GM23338 (cell line): ENCODE measurements around the gene CAPNS2.

Experiments used
- CREB1 ChIP-seq: fragments of 250-450 bp; sonication (Bioruptor Pico); IDR thresholded peaks from 2 replicates; pipeline ENCODE4 v1.5.0; 2020; ENCODE audit warnings: low read depth, mild to moderate bottlenecking, moderate library complexity
- CTCF ChIP-seq, 2 experiments: fragments of 200-600 bp in 1 of 2; sonication (generic) in 1 of 2; conservative IDR thresholded peaks; 2 replicates each; pipeline versions ENCODE4 v1.5.1 to v1.6.1; 2016 to 2017; ENCODE audit warnings: antibody characterized with exemption in 2 of 2, low read depth in 2 of 2, mild to moderate bottlenecking in 2 of 2, moderate library complexity in 1 of 2
- EZH2 ChIP-seq: fragments of 200-600 bp; sonication (generic); IDR thresholded peaks from one replicate; pipeline ENCODE4 v1.8.0; 2017; ENCODE audit warnings: antibody characterized with exemption, mild to moderate bottlenecking, low read depth; ENCODE audit not compliant: unreplicated experiment
- EZH2phosphoT487 ChIP-seq: fragments of 200-600 bp; sonication (generic); IDR thresholded peaks from one replicate; pipeline ENCODE4 v1.8.1; 2018; ENCODE audit warnings: antibody characterized with exemption; ENCODE audit not compliant: unreplicated experiment
- JUNB ChIP-seq: IDR thresholded peaks from one replicate; pipeline ENCODE4 v1.6.1; 2016; ENCODE audit warnings: antibody characterized with exemption; ENCODE audit not compliant: unreplicated experiment
- NANOG ChIP-seq: IDR thresholded peaks from 2 replicates; pipeline ENCODE4 v1.6.1; 2016; ENCODE audit warnings: antibody characterized with exemption, borderline replicate concordance
- POLR2AphosphoS5 ChIP-seq: IDR thresholded peaks from 2 replicates; pipeline ENCODE4 v1.6.1; 2016; ENCODE audit warnings: antibody characterized with exemption, low read depth
- REST ChIP-seq: IDR thresholded peaks from one replicate; pipeline ENCODE4 v1.6.1; 2018; ENCODE audit warnings: antibody characterized with exemption; ENCODE audit not compliant: unreplicated experiment
- STAT1 ChIP-seq: IDR thresholded peaks from one replicate; pipeline ENCODE4 v1.6.1; 2016; ENCODE audit warnings: antibody characterized with exemption; ENCODE audit not compliant: unreplicated experiment
- ZNF114 ChIP-seq: fragments of 250-450 bp; sonication (Bioruptor Pico); IDR thresholded peaks from 2 replicates; pipeline ENCODE4 v1.5.0; 2020; ENCODE audit warnings: mild to moderate bottlenecking, moderate library complexity
- ZNF331 ChIP-seq: fragments of 250-450 bp; sonication (Bioruptor Pico); IDR thresholded peaks from 2 replicates; pipeline ENCODE4 v1.5.0; 2020; ENCODE audit warnings: low read depth, mild to moderate bottlenecking, moderate library complexity
- ZNF462 ChIP-seq: fragments of 250-450 bp; sonication (Bioruptor Pico); IDR thresholded peaks from 2 replicates; pipeline ENCODE4 v1.5.0; 2020; ENCODE audit warnings: mild to moderate bottlenecking, moderate library complexity
- TF ChIP-seq, protein P1 (sequence below): IDR thresholded peaks from 2 replicates; pipeline ENCODE4 v1.6.1; 2016; ENCODE audit warnings: antibody characterized with exemption

- TF ChIP-seq ZNF462 (CRISPR knock-in tag) (no peak), EZH2 (no peak), CTCF (conservative IDR thresholded peaks at IDR 0.05; ENCODE audit: low read depth in 2 of 2) (no peak), REST (no peak), EZH2phosphoT487 (no peak), CREB1 (CRISPR knock-in tag) (no peak), JUNB (no peak), POLR2AphosphoS5 (no peak), ZNF114 (CRISPR knock-in tag) (no peak), ZNF331 (no peak), NANOG (no peak), STAT1 (no peak)
- TF ChIP-seq, protein P1, sequence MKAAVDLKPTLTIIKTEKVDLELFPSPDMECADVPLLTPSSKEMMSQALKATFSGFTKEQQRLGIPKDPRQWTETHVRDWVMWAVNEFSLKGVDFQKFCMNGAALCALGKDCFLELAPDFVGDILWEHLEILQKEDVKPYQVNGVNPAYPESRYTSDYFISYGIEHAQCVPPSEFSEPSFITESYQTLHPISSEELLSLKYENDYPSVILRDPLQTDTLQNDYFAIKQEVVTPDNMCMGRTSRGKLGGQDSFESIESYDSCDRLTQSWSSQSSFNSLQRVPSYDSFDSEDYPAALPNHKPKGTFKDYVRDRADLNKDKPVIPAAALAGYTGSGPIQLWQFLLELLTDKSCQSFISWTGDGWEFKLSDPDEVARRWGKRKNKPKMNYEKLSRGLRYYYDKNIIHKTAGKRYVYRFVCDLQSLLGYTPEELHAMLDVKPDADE = no peak
These were observed 27.0 kb upstream of the CAPNS2 start for GRCh38 chr16:55539488-55539887.
